Measurements from ENCODE around the gene NEU1. TPM values are rescaled to one million over a fixed set of nuclear protein-coding genes. Genes with fewer than 3 reads are reported as not detected.

NEU1 gene
- total and polyA plus RNA-seq, 7 donors = 15.0 to 43.2 (median 33.5) TPM

GRCh38 chr6:31851485-31851832 lies 11.2 kb downstream of the NEU1 start:
- Histone ChIP-seq H3K36me3 (no peaks in the 10 kb centered on the region), H3K4me3 (no peak overlapping the region), H3K4me1 (no peaks in the 10 kb centered on the region), H3K9me3 (no peaks in the 10 kb centered on the region), H3K27ac (no peak overlapping the region), H3K27me3 (no peaks in the 10 kb centered on the region)
- WGBS, 2 donors = 9 to 59% methylated on average over 2 of the region's 2 CpGs
- DNase-seq = no peak
- intact Hi-C loops (cut with DNase I) = no loop called here
- TF ChIP-seq CTCF (IDR thresholded peaks at IDR 0.05) = no peak
- TF ChIP-seq POLR2A (IDR thresholded peaks at IDR 0.05) = no peak
- TF ChIP-seq POLR2AphosphoS5 (IDR thresholded peaks at IDR 0.05) = no peak
- TF ChIP-seq EP300 (IDR thresholded peaks at IDR 0.05) = no peak

DNA sequence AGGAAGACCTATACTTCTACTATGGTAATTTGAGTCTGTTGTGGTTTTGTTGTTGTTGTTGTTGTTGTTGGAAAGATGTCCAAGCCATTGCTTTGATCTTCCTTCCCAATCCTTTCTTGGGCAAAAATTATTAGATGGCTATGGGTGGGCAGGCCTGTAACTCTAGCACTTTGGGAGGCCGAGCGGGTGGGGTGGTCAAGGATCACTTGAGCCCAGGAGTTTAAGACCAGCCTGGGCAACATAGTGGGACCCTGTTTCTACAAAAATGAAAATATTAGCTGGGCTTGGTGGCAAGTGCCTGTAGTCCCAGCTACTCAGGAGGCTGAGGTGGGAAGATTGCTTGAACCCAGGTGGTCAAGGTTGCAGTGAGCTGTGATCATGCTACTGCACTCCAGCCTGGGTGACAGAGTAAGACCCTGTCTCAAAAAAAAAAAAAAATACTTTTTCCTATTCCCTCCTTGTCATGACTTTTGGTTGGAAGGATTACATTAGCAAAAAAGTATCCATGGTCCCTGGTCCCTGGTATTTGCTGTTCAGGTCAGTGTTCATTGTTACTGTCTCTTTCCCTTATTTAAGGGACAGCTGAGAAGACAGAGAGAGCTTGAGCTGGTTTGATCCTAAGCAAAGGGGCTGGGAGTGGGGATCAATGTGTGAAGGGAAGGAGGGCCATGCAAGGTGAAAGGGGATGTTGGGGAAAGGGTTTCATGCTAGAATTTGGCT lies 11.7 kb downstream of the NEU1 start:
- no peaks in the 10 kb centered on the region for H3K36me3 ChIP-seq
- no peaks in the 10 kb centered on the region for H3K4me1 ChIP-seq
- 95 to 98% methylated on average over 2 of the region's 2 CpGs for WGBS, 2 donors
- TF ChIP-seq EP300 (IDR thresholded peaks at IDR 0.05) = no peak
- no peak for TF ChIP-seq POLR2A (IDR thresholded peaks at IDR 0.05)
- TF ChIP-seq POLR2AphosphoS5 (IDR thresholded peaks at IDR 0.05) = no peak
- no peak for TF ChIP-seq CTCF (IDR thresholded peaks at IDR 0.05)
- H3K4me3 ChIP-seq = no peak overlapping the region
- intact Hi-C loops (cut with DNase I) = no loop called here
- no peaks in the 10 kb centered on the region for H3K9me3 ChIP-seq
- H3K27me3 ChIP-seq = no peaks in the 10 kb centered on the region
- H3K27ac ChIP-seq = no peak overlapping the region
- DNase-seq = no peak

- H3K4me1 ChIP-seq = no peaks in the 10 kb centered on the region
- no peak overlapping the region for H3K27ac ChIP-seq
- no peaks in the 10 kb centered on the region for H3K27me3 ChIP-seq
- H3K36me3 ChIP-seq = peaks cover 0 to 4% (median 0%) of the 10 kb centered on the region in 4 donors
- DNase-seq = no peak
- TF ChIP-seq CTCF (IDR thresholded peaks at IDR 0.05) = no peak
- TF ChIP-seq POLR2A (IDR thresholded peaks at IDR 0.05) = no peak
- TF ChIP-seq POLR2AphosphoS5 (IDR thresholded peaks at IDR 0.05) = no peak
- no peak for TF ChIP-seq EP300 (IDR thresholded peaks at IDR 0.05)
- H3K4me3 ChIP-seq = no peak overlapping the region
- no peaks in the 10 kb centered on the region for H3K9me3 ChIP-seq
- intact Hi-C loops (cut with DNase I) = no loop called here
- WGBS, 2 donors = 68 to 91% methylated on average over 2 of the region's 2 CpGs
Measured at GRCh38 chr6:31847276-31847978, 15.2 kb downstream of the NEU1 start.

- 86 to 95% methylated on average over 3 of the region's 3 CpGs for WGBS, 2 donors
- H3K36me3 ChIP-seq = peaks cover 4 to 22% (median 16%) of the 10 kb centered on the region in 4 donors
- no peak for DNase-seq
Measured at GRCh38 chr6:31844507-31844906, 18.1 kb downstream of the NEU1 start.

More at GRCh38 chr6:31844507-31844906, 18.1 kb downstream of the NEU1 start:
- intact Hi-C loops (cut with DNase I) = no loop called here
- no peaks in the 10 kb centered on the region for H3K9me3 ChIP-seq
- no peaks in the 10 kb centered on the region for H3K27me3 ChIP-seq
- H3K4me1 ChIP-seq = no peaks in the 10 kb centered on the region
- no peak overlapping the region for H3K4me3 ChIP-seq
- H3K27ac ChIP-seq = no peak overlapping the region
- TF ChIP-seq POLR2A (IDR thresholded peaks at IDR 0.05) (no peak), POLR2AphosphoS5 (IDR thresholded peaks at IDR 0.05) (no peak), EP300 (IDR thresholded peaks at IDR 0.05) (no peak), CTCF (IDR thresholded peaks at IDR 0.05) (no peak)
